ENCODE measurements around the gene LARP4B.

DNA sequence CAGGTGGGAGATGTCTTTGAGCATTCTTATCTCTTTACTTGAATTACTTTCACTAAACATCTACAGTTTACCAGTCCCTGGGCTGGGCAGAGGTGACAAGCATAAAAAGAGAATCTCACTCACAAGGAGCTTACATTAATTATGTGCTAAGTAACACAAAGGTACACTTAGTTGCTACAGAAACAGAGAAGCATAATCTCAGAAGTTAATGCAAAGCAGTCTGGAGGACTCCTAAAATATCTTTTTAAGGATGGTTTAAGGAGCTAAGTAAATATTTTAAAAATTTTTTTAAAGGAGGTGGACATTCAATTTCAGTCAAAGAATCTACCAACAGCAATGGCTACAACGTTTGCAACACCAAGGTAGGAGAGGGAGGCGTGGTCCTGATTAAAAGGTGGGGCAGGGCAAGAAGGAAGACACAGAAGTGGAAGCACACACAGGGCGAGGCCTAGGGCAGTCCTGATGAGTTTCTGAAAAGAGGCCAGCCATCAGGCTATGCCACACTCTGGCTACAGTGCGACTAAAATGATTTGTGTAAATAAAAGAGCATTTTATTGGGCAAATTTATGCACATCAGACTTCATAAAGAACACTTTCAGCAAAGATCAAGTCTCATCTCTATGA is 5.3 kb downstream of the LARP4B start:
- no peak for TF ChIP-seq CTCF (optimal IDR thresholded peaks at IDR 0.05 in 1 of 3, IDR thresholded peaks at IDR 0.05 in 1 of 3, conservative IDR thresholded peaks at IDR 0.05 in 1 of 3; ENCODE audit: extremely low read depth in 1 of 3, insufficient read depth in 2 of 3, low read length in 3 of 3)
- TF ChIP-seq EZH2 (IDR thresholded peaks at IDR 0.05; ENCODE audit: low read length), result no peak
